GM12873 (cell line): ENCODE data around the gene INSIG2.

Experiments used
- TF ChIP-seq, protein P1 (sequence below): IDR thresholded peaks from 2 replicates; pipeline ENCODE4 v1.5.1; 2012; ENCODE audit warnings: low read depth, mild to moderate bottlenecking, moderate library complexity, low read length, control low read depth; ENCODE audit not compliant: insufficient read depth; ENCODE audit errors: missing control alignments

Gene INSIG2

GRCh38 chr2:118053681-118054080 is 34.6 kb upstream of the INSIG2 start:
- TF ChIP-seq, protein P1, sequence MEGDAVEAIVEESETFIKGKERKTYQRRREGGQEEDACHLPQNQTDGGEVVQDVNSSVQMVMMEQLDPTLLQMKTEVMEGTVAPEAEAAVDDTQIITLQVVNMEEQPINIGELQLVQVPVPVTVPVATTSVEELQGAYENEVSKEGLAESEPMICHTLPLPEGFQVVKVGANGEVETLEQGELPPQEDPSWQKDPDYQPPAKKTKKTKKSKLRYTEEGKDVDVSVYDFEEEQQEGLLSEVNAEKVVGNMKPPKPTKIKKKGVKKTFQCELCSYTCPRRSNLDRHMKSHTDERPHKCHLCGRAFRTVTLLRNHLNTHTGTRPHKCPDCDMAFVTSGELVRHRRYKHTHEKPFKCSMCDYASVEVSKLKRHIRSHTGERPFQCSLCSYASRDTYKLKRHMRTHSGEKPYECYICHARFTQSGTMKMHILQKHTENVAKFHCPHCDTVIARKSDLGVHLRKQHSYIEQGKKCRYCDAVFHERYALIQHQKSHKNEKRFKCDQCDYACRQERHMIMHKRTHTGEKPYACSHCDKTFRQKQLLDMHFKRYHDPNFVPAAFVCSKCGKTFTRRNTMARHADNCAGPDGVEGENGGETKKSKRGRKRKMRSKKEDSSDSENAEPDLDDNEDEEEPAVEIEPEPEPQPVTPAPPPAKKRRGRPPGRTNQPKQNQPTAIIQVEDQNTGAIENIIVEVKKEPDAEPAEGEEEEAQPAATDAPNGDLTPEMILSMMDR = no peak

DNA sequence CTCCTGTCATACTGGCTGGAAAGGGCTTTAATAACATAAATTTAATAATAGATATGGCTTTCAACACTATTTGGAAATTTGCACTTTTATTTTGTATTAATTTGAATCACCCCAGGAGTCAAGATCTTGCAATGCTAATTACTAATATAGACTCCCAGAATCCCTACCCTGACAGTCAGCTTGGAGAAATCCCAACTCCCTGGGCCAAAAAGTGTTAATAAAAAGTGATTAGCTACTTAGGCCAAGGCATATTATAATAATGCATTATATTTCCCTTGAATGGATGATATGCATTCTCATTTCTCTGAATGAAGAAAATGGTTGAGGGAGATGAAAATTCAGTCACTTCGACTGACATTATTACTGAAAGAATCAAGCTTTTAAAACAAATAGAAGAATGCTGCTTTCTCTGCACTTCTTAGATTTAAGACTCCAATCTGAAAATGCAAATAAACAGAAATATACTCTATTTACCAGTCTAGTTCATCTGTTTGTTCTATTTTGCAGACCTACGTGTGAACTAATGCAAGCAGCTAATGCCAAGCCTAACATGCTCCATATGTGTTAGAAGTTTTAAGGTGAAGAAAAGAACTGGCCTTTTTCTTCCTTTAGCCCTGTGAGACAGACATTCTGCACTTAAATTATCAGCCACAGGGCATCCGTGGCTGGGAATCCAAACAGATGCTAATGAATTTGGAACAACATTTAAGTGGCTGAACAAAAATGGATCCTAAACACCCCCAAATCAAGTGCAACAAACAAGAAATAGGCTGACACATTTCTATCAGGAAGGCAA is 33.9 kb upstream of the INSIG2 start:
- TF ChIP-seq, protein P1 = no peak

- TF ChIP-seq, protein P1 = no peak
Measured at GRCh38 chr2:118055512-118056164, 32.6 kb upstream of the INSIG2 start.

- TF ChIP-seq, protein P1 = no peak
Measured at GRCh38 chr2:118056165-118056534, 32.1 kb upstream of the INSIG2 start.

GRCh38 chr2:118056801-118057200 is 31.5 kb upstream of the INSIG2 start:
- TF ChIP-seq, protein P1 = no peak

DNA sequence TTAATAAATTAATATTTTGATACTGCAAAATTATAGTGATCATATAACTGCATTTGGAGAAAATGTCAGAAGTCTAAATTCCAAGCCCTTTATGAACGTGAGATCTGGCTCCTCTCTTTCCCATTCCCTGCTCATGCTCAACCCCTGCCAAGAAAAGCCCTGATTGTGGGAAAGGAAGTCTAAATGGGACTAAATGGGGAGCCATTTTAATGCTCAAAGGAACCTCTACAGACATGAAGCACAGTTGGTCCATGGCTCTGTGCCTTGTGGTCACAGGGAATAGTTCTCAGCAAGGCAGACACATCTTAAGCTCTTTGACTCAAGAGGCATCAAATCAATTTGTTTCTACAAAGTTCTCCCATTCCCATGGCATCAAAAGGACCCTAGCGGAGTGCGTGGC is 29.3 kb upstream of the INSIG2 start:
- TF ChIP-seq, protein P1 = no peak

GRCh38 chr2:118059919-118060478 is 28.3 kb upstream of the INSIG2 start:
- TF ChIP-seq, protein P1 = no peak
